CD4-positive, alpha-beta T cell (primary cell): Measurements from ENCODE around the gene CCR3. TPM values are rescaled to one million over a fixed set of nuclear protein-coding genes. Genes with fewer than 3 reads are reported as not detected.

Source experiments
- ATAC-seq: fragments of 200-7000 bp; cut with Tn5 transposase; one replicate; pipeline ENCODE4 v1.10.0; 2022; ENCODE audit warnings: mild to moderate bottlenecking; ENCODE audit not compliant: poor library complexity
- CTCF ChIA-PET: fragments of 350-600 bp; sonication (Branson Sonifier 250); formaldehyde crosslinking; loops from one replicate; lab custom pipeline; 2021; ENCODE audit warnings: antibody characterized with exemption, inconsistent platforms; lab: Charles Lee
- POLR2A ChIA-PET: fragments of 350-600 bp; sonication (Branson Sonifier 250); formaldehyde crosslinking; loops from one replicate; lab custom pipeline; 2021; ENCODE audit warnings: antibody characterized with exemption, inconsistent platforms; lab: Charles Lee
- DNase-seq, 14 experiments: peaks; one replicate each; pipeline ENCODE4 v3.0.0-alpha.2; 2013 to 2020; ENCODE audit warnings: mixed read lengths in 2 of 14
- H3K27ac ChIP-seq, 2 donors: one replicate each; pipeline versions ENCODE4 v1.5.1 to v1.7.0; 2013; ENCODE audit warnings: low read length in 2 of 2, low read depth in 1 of 2, mild to moderate bottlenecking in 1 of 2
- H3K27me3 ChIP-seq, 2 experiments: 1 replicate in 1 of 2; 2 replicates in 1 of 2; pipeline versions ENCODE4 v1.6.1 to v1.7.0; 2013; ENCODE audit warnings: low read length in 2 of 2, control low read depth in 1 of 2, mild to moderate bottlenecking in 1 of 2, moderate library complexity in 1 of 2; ENCODE audit not compliant: insufficient read depth in 2 of 2, control insufficient read depth in 1 of 2
- H3K36me3 ChIP-seq: one replicate; pipeline ENCODE4 v1.6.1; 2013; ENCODE audit warnings: low read length, control low read depth; ENCODE audit not compliant: insufficient read depth
- H3K4me1 ChIP-seq: one replicate; pipeline ENCODE4 v1.6.1; 2013; ENCODE audit warnings: low read length, control low read depth; ENCODE audit not compliant: insufficient read depth
- H3K4me3 ChIP-seq: one replicate; pipeline ENCODE4 v1.5.1; 2013; ENCODE audit warnings: mild to moderate bottlenecking, low read length, moderate library complexity
- H3K9me3 ChIP-seq, 2 experiments: 1 replicate in 1 of 2; 2 replicates in 1 of 2; pipeline versions ENCODE4 v1.6.1 to v1.7.0; 2013; ENCODE audit warnings: low read length in 2 of 2, mild to moderate bottlenecking in 2 of 2, control low read depth in 1 of 2, moderate library complexity in 1 of 2; ENCODE audit not compliant: control insufficient read depth in 1 of 2, insufficient read depth in 1 of 2
- H3K27ac Mint-ChIP-seq: one replicate; pipeline ENCODE4 v1.8.0; 2020; ENCODE audit warnings: mixed read lengths
- H3K27me3 Mint-ChIP-seq: one replicate; pipeline ENCODE4 v1.8.0; 2021; ENCODE audit warnings: mixed read lengths
- H3K36me3 Mint-ChIP-seq: one replicate; pipeline ENCODE4 v1.8.0; 2021; ENCODE audit warnings: low read depth, mixed read lengths
- H3K4me1 Mint-ChIP-seq: one replicate; pipeline ENCODE4 v1.8.0; 2021; ENCODE audit warnings: low read depth, mixed read lengths
- H3K4me3 Mint-ChIP-seq: one replicate; pipeline ENCODE4 v1.8.0; 2020; ENCODE audit warnings: mild to moderate bottlenecking, mixed read lengths
- H3K9me3 Mint-ChIP-seq: one replicate; pipeline ENCODE4 v1.8.0; 2020; ENCODE audit warnings: mixed read lengths
- CTCF ChIP-seq: fragments of 200-600 bp; IDR thresholded peaks from one replicate; pipeline ENCODE4 v1.8.0; 2022; ENCODE audit warnings: antibody characterized with exemption, mild to moderate bottlenecking
- intact Hi-C, 2 experiments: fragments of 100-400 bp; cut with DNase I in 1 of 2; cut with micrococcal nuclease in 1 of 2; formaldehyde crosslinking; loops; one replicate each; pipeline versions ENCODE4 v1.15.1 to v1.9.0; 2023 to 2025; cut with DNase I, micrococcal nuclease
- total RNA-seq, 174 experiments: library from RNA in 2 of 174; stranded (reverse) in 2 of 174; gene quantifications; one replicate each; pipeline ENCODE4 v1.2.3 and lab custom pipeline; 2021 to 2026

CCR3 gene
- total RNA-seq, 2 experiments from 2014 or later = not detected

- H3K27ac Mint-ChIP-seq = no peak overlapping the region
- H3K27me3 Mint-ChIP-seq = peaks cover 7% of the 10 kb centered on the region
- H3K27ac ChIP-seq = no peak overlapping the region
- intact Hi-C loops = no loop called here
- POLR2A ChIA-PET = no interaction called here
- DNase-seq = no peak
- H3K9me3 Mint-ChIP-seq = peaks cover 10% of the 10 kb centered on the region
- no peak overlapping the region for H3K4me3 ChIP-seq
- CTCF ChIA-PET = interaction anchor here (1.0 kb wide), 1 partner anchor 30 kb away, joined by 3 read pairs; no protein-coding TSS in a partner anchor
- no peaks in the 10 kb centered on the region for H3K4me1 ChIP-seq
- H3K27me3 ChIP-seq = peaks cover 0 to 4% of the 10 kb centered on the region in 2 experiments
- peaks cover 0 to 20% of the 10 kb centered on the region in 2 experiments for H3K9me3 ChIP-seq
- no peaks in the 10 kb centered on the region for H3K4me1 Mint-ChIP-seq
- no peaks in the 10 kb centered on the region for H3K36me3 ChIP-seq
- ATAC-seq = no peak
- peaks cover 4% of the 10 kb centered on the region for H3K36me3 Mint-ChIP-seq
- TF ChIP-seq CTCF = no peak
- no peak overlapping the region for H3K4me3 Mint-ChIP-seq
Observed at GRCh38 chr3:46194868-46195553, 47.2 kb upstream of the CCR3 start.

GRCh38 chr3:46196261-46196957 lies 45.9 kb upstream of the CCR3 start:
- Histone ChIP-seq H3K4me3 (no peak overlapping the region), H3K9me3 (peaks cover 0 to 20% of the 10 kb centered on the region in 2 experiments), H3K27ac (no peak overlapping the region), H3K4me1 (no peaks in the 10 kb centered on the region), H3K27me3 (peaks cover 0 to 4% of the 10 kb centered on the region in 2 experiments), H3K36me3 (no peaks in the 10 kb centered on the region)
- no peaks in the 10 kb centered on the region for H3K4me1 Mint-ChIP-seq
- TF ChIP-seq CTCF = no peak
- peaks cover 10% of the 10 kb centered on the region for H3K9me3 Mint-ChIP-seq
- DNase-seq (no peak), ATAC-seq (no peak)
- peaks cover 6% of the 10 kb centered on the region for H3K27me3 Mint-ChIP-seq
- POLR2A ChIA-PET = no interaction called here
- no peak overlapping the region for H3K27ac Mint-ChIP-seq
- CTCF ChIA-PET = interaction anchor here (1.0 kb wide), 1 partner anchor 28 kb away, joined by 3 read pairs; no protein-coding TSS in a partner anchor
- intact Hi-C loops = no loop called here
- peaks cover 4% of the 10 kb centered on the region for H3K36me3 Mint-ChIP-seq
- H3K4me3 Mint-ChIP-seq = no peak overlapping the region

GRCh38 chr3:46200211-46200610 lies 42.0 kb upstream of the CCR3 start:
- intact Hi-C loops = no loop called here
- Histone ChIP-seq H3K27me3 (no peaks in the 10 kb centered on the region), H3K36me3 (no peaks in the 10 kb centered on the region), H3K4me1 (peaks cover 2% of the 10 kb centered on the region), H3K9me3 (peaks cover 0 to 2% of the 10 kb centered on the region in 2 experiments), H3K27ac (no peak overlapping the region), H3K4me3 (no peak overlapping the region)
- no peak for DNase-seq
- ChIA-PET POLR2A (no interaction called here), CTCF (no interaction called here)
- Mint-ChIP-seq H3K27ac (no peak overlapping the region), H3K27me3 (no peaks in the 10 kb centered on the region), H3K9me3 (no peaks in the 10 kb centered on the region), H3K4me3 (no peak overlapping the region), H3K36me3 (no peaks in the 10 kb centered on the region), H3K4me1 (peaks cover 4% of the 10 kb centered on the region)
- no peak for TF ChIP-seq CTCF
- ATAC-seq = no peak
